HG02938 (cell line): Measurements from ENCODE around the gene ZC3H8.
A peak's percentile ranks its signal among the peaks of the same experiment; 100 is the strongest.
"Not testable (repeated sequence)": the region's sequence is repeated elsewhere in the genome, so short reads cannot be mapped to it uniquely, and the experiment has no call there.

Source experiments
- ATAC-seq: cut with Tn5 transposase; IDR thresholded peaks from one replicate; pipeline ENCODE4 v1.9.1; 2021; ENCODE audit warnings: mild to moderate bottlenecking, moderate library complexity; ENCODE audit not compliant: unreplicated experiment

The ZC3H8 gene

DNA sequence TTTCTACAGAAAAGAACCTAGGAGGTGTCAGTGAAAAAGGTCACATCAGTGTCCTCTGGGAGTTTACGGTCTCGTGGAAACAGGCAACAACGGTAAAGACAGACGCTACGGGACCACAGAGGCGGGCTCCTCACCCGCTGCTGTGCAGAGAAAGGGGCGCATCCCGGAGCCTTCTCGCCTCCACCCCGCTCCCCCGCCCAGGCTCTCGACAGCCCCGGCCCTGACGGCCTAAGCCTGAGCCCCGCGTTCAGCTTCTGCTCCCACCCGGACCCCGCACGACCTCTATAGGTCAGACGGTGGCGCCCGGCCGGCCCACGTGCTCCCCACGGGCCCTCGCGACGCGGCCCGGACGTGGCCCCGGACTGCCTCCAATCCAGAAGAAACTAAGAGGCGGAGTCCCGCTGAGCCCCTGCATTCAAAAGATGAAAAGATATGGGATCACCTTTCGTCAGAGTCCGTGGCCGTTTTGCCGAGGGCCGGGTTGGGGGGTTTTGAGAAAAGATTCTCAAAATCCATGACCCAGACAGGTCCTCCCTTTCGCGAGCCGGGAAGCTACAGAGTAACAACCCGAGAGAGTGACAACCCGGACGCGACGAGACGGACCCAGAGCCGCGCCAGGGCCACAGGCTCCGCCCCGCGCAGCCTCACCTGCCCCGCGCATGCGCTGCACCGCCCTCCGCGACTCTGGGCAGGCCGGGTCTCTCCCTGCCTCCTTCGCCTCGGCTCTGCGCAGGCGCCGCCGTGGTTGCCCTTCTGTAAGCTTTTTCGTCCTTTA, at the start of gene ZC3H8:
Gene ZC3H8, minus strand, starts transcription at position 577 of the 775 bp plus-strand sequence. Its CDS starts 61 bp downstream, at position 516.
- peak; percentile 80 for ATAC-seq

GRCh38 chr2:112304298-112304941, 49.6 kb upstream of the ZC3H8 start:
- no peak for ATAC-seq

DNA sequence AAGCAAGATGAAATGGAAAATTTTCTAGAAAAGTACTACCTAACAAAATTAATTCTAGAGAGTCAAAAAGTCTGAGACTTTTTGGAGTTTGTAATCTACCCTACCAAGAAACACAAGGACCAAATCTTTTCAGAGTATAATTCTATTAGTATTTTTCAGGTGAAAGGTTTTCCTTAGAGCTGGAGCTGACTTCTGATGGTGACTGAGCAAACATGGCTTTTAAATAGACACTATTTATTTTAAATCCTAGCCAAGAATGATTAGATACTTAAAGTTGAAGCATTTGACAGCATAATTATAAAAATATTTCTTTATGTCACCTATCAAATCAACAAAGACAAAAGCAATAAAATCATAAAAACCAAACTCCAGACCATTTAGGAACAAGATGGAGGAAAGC, 47.1 kb upstream of the ZC3H8 start:
- ATAC-seq, result no peak

DNA sequence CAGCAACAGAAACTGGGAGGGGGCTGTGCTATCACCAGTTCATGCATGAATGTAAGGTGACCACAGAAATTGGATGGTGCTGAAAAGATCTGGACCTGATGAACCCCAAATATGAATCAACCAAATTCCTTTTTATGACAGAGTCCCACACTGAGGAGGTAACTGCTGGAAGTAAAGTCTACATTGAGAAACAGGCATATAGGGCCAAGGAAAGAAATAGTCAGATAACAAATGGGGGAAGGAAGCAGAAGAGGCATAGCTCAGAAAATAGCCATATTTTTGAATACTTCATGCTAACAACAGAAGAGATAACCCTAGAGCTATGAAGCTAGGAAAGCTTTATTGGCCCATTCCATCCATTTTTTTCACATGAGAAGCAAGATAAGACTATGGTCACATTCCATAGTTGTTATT, 46.3 kb upstream of the ZC3H8 start:
- ATAC-seq, result no peak

- no peak for ATAC-seq
Observed at GRCh38 chr2:112296407-112296806, 41.6 kb upstream of the ZC3H8 start.

DNA sequence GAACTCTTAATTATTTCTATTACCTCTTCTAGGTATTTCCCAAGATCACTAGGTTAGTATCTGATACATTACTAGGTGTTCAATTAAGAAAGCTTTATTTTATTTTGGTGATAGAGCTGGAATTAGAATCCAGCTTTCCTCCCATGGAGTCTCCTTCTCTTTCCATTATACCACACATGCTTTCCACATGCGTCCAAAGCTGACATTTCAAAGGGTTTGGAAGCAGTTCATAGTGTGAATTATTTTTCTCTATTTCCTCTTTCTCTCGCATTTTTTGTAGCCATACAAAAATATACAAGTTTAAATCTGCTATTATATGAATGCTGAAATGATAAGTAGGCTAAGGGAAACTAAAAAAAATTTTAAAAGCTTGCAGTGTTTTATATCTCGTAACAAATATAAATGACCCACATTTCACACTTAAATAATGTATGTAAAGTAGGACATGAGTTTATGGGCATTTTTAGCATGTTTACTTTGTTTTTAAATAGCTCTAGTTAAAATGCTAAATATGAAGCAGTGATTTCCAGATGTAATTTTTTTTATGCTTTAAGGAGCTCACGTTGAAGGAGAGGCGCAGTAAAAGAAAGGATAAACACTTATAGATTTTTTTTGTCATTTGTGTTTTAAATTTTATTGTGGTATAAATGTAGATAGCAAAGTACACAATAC, 40.7 kb upstream of the ZC3H8 start:
- ATAC-seq, result no peak

DNA sequence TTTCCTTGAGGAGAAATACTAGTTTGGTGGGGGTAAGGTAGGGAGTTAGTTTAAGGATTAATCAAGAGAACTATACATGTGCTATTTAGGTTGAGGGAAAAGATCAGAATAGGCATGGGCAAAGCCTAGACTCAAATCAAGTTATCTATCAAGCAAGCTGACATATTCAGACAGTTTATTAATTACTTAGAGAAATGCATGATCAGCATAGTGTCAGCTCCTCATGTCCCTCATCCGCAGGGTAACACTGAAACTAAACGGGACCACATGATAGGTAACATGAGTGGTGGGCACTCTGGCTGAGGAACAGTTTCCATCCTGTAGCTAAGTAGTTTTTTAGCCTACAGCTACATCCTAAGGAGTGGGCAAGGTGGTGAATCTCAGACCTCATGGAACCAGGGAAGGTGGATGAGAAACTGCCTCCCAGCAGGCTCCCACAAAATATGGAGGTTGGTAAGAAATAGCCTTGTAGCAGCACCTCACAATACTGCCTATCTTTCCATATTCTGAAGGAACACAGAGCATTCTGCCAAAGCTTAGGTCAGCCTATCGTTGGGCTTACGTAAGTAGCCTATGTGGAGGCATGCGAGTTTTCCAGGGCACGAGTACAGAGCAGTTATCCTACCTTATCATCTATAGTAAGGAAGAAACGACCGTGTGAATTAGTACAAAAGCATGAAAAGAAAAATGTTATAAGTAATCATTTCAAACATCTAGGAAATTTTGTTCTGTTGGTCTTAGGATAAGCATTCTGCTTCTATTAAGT, 39.0 kb upstream of the ZC3H8 start:
- no peak for ATAC-seq

GRCh38 chr2:112290648-112291047, 35.8 kb upstream of the ZC3H8 start:
- no peak for ATAC-seq

DNA sequence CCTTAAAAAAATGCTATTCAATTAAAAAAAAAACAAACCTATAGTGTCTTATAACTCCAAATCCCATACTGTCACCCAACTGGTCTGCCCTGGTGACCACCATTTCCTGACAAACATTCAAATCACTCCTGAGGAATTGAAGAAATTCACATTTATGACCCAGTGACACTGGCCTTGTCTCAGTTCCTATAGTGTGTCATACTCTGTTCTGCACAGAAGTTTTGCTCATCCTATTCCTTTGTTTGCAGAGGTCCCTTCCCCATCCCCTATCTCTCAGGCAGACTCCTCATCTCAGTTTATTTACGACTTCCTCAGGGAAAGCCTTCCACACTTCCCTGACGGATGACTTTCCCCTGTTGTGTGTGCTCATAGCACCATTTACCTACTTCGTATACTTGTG, 35.2 kb upstream of the ZC3H8 start:
- no peak for ATAC-seq

DNA sequence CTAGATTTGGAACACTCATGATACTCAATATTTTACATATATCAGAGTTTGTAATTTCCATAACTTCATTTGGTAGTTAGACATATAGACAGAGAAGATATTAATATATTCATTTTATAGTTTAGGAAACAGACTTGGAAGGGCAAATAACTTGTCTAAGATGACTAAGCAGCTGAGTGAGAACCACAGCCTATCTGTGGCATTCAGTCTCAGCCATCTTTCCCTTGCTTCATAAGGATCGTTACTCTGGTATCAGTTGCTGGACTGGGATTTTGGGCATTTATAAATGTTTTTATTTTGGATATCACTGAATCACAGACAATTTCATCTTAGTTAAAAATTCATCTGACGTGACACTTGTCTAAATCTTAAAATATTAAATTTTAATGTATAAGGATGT, 28.7 kb upstream of the ZC3H8 start:
- not testable (repeated sequence) for ATAC-seq

GRCh38 chr2:112282066-112282465, 27.2 kb upstream of the ZC3H8 start:
- ATAC-seq, result not testable (repeated sequence)

- no peak for ATAC-seq
Observed at GRCh38 chr2:112277596-112278220, 22.9 kb upstream of the ZC3H8 start.

DNA sequence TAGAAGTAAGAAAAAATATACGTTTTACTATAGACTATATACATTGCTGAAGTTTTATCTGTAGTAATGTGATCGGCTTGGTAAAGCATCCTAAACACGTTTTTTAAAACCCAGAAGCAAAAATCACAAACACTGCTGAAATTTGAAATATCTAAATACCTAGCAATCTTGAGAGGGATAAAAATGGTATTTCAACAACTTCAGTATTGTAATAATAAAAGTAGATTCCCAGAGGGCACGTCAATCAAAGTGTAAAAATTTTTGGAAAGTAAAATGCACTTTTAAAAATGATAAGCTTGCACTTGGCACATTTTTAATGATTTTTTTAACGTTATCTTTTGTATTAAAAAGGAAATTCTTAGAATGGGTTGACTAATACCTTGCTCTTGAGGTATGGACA, 22.1 kb upstream of the ZC3H8 start:
- ATAC-seq, result no peak

DNA sequence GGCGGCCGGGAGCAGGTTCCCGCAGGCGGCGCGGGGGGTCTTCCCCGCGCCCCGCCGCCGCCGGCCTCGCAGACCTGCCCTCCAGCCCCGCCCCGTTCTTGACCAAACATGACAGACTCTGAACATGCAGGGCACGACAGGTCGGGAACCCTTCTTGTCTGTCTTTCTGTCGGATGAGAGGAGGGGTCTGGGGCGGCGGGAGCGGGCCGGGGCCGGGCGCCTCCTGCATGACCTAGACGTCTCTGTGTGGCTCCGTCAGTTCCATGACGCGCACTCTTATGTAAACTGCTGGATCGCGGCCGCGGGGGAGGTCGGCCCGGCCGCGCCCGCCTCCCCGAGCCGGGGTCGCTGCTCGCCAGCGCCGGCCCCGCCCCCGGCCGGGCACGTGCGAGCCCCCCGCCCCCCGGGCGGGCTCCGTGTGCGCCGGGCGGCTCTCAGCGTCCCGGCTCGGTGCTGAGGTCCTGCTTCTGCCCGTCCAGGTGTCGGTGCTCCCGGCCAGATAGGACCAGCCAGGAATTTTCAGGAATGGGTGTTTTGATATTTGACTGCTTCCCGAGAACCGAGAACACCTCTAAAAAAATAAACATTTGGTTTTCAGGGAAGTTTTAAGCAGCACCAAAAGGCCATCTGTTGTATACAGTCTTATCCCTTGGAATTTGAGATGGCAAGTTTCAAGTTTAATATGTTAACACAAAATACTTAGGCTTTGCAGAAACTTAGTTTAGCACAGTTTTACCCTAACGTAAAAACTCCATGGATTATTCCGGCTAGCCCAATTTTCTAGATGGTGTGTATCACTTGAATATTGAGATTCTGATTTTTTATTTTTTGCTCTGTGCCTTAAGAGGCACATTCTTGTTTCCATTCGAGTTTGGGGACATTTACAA, 21.3 kb upstream of the ZC3H8 start:
- ATAC-seq, result peak; percentile 50

GRCh38 chr2:112275311-112275886, 20.6 kb upstream of the ZC3H8 start, which contains the start of gene ZC3H6:
TSS of gene ZC3H6 (plus strand) at chr2:112275597. CDS start at chr2:112275995, 398 bp downstream.
- ATAC-seq, result peak; percentile 87

- no peak for ATAC-seq
Observed at GRCh38 chr2:112273349-112273748, 18.5 kb upstream of the ZC3H8 start.

- ATAC-seq, result no peak
Observed at GRCh38 chr2:112272669-112273068, 17.8 kb upstream of the ZC3H8 start.

- ATAC-seq, result no peak
Observed at GRCh38 chr2:112268547-112268946, 13.7 kb upstream of the ZC3H8 start.

DNA sequence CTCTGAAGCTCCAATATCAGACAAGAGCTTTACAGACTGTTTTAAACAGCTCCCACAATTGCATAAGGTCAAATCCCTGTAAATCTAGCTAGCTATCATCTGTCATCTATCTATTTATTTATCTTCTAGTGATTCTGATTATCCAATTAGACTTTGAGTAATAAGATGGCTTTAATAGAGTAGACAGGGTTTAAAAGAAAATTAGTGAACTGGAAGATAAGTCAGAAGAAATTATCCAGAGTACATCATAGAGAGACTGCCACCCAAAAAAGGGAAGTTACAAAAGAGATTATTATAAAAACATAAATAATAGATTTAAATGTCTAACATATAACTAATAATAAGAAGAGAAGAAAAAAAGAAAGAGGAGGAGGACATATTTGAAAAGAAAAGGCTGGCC, 8.0 kb upstream of the ZC3H8 start:
- no peak for ATAC-seq
